GM08714 (cell line): Measurements from ENCODE around the gene EEIG2.
A peak's percentile ranks its signal among the peaks of the same experiment; 100 is the strongest.

Experiments
- H3K4me3 ChIP-seq: fragments of 200-500 bp; sonication (Bioruptor generic); 2 replicates; pipeline ENCODE4 v1.5.1; 2014; ENCODE audit warnings: mild to moderate bottlenecking, low read length, inconsistent platforms
- ZNF274 ChIP-seq: IDR thresholded peaks from 2 replicates; pipeline ENCODE4 v1.6.1; 2012; ENCODE audit warnings: mild to moderate bottlenecking, low read depth, low read length

EEIG2 gene

GRCh38 chr1:108560874-108561459 is 1.1 kb downstream of the EEIG2 start:
- H3K4me3 ChIP-seq = peak overlapping the region; percentile 56
- TF ChIP-seq ZNF274 = no peak

DNA sequence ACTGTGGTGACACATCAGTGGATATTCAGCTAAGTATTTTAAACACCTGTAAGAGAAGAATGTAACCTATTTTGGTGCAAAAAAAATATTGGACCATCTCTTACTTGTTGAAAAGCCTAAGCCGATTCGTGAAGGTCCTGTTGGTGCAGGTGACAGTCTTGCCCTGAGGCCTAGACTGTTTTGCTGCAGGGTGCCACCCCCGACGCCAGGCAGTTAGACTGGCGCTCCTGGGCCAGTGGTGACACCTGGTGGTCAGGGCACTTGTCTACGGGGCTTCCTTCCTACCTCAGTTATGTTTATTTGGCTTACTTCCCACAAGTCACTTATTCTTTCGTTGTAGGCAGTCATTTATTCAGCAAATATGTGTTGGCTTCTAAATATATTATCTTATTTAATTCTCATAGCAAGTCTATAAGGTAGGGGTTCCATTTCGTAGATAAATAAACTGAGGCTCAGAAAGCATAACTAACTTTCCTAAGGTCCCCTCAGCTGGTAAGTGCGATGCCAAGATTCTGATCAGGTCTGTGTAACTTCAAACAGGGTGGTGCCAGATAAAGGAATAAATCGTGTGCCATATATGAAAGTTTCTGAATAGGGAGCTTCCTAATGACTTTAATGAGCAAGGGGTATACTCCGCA is 1.9 kb downstream of the EEIG2 start:
- H3K4me3 ChIP-seq = peak overlapping the region; percentile 16; the same call in 1 of the 2 replicates
- no peak for TF ChIP-seq ZNF274

GRCh38 chr1:108563808-108564207 is 3.9 kb downstream of the EEIG2 start:
- no peak for TF ChIP-seq ZNF274
- H3K4me3 ChIP-seq = no peak overlapping the region

DNA sequence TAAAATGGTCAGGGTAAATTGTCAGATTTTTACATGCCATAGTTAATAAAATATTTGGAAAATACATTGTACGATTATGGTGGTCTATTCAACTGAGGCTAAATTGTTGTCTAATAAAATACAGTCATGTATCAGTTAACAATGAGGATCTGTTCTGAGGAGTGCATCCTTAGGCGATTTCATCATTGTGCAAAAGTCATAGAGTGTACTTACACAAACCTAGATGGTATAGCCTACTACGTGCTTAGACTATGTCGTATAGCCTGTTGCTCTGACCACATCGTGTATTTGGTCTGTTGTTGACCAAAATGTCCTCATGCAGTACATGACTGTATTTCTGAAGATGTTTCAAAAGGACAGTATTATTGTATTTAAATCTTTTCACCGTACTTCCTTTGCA is 5.2 kb downstream of the EEIG2 start:
- no peak for TF ChIP-seq ZNF274
- no peak overlapping the region for H3K4me3 ChIP-seq

GRCh38 chr1:108565512-108565911 is 5.6 kb downstream of the EEIG2 start:
- H3K4me3 ChIP-seq = no peak overlapping the region
- TF ChIP-seq ZNF274 = no peak

- no peak overlapping the region for H3K4me3 ChIP-seq
- no peak for TF ChIP-seq ZNF274
Measured at GRCh38 chr1:108568589-108568988, 8.7 kb downstream of the EEIG2 start.

DNA sequence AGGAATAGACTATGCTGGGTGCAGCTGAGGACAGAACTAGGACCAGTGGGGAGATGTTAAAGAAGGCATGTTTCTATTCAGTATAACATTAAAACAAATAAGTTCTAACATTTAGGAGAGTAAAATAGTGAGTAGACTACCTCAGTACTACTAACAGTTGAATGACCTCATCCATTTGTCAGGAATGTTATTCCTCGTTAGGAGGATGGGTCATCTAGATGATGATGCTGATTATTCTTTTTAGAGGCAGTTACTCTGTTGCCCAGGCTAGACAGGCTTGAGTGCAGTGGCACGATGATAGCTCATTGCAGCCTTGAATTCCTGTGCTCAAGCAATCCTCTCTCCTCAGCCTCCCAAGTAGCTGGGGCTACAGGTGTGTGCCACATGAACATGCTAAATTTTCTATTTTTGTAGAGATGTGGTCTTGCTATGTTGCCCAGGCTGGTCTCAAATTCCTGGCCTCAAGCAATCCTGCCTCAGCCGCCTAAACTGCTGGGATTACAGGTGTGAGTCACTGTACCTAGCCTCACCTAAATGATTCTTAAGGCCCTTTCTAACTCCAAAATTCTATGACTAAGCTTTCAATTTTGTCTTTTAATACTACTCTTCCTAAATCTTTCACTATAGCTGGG is 9.3 kb downstream of the EEIG2 start:
- H3K4me3 ChIP-seq = no peak overlapping the region
- TF ChIP-seq ZNF274 = no peak

GRCh38 chr1:108570128-108570527 is 10.2 kb downstream of the EEIG2 start:
- no peak overlapping the region for H3K4me3 ChIP-seq
- no peak for TF ChIP-seq ZNF274

- H3K4me3 ChIP-seq = no peak overlapping the region
- TF ChIP-seq ZNF274 = no peak
Measured at GRCh38 chr1:108570998-108571401, 11.1 kb downstream of the EEIG2 start.

DNA sequence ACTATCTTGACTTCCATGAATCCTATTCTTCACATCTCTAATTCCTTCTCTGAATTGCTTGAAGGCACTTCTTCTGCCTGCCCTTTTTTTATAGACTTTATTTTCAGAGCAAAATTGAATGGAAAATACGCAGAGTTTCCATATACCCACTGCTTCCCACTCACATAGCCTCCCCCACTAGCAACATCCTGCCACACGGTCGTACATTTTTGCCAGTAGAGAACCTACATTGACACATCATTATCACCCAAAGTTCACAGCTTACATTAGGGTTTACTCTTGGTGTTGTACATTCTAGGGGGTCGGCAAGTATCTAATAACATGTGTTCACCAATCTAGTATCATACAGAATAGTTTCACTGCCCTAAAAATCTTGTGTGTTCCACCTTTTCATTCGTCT is 12.3 kb downstream of the EEIG2 start:
- TF ChIP-seq ZNF274 = no peak
- no peak overlapping the region for H3K4me3 ChIP-seq

- H3K4me3 ChIP-seq = no peak overlapping the region
- no peak for TF ChIP-seq ZNF274
Measured at GRCh38 chr1:108573183-108573582, 13.3 kb downstream of the EEIG2 start.

- no peak overlapping the region for H3K4me3 ChIP-seq
- no peak for TF ChIP-seq ZNF274
Measured at GRCh38 chr1:108574008-108574407, 14.1 kb downstream of the EEIG2 start.

DNA sequence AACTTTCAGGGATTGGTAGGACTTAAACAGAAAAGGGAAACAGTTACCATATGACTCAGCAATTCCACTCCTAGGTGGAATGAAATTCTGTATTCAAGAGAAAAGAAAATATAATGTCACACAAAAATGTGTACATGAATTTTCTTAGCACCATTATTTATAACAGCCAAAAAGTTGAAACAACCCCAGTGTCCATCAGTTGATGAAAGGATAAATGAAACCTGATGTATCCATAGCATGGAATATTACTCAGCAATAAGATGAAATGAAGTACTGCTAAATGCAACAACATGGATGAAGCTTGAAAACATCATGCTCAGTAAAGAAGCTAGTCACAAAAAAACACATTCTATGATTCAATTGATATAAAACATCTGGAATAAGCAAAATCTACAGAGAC is 15.5 kb downstream of the EEIG2 start:
- TF ChIP-seq ZNF274 = no peak
- no peak overlapping the region for H3K4me3 ChIP-seq

- TF ChIP-seq ZNF274 = no peak
- no peak overlapping the region for H3K4me3 ChIP-seq
Measured at GRCh38 chr1:108583757-108584427, 24.0 kb downstream of the EEIG2 start.

- H3K4me3 ChIP-seq = no peak overlapping the region
- TF ChIP-seq ZNF274 = no peak
Measured at GRCh38 chr1:108584428-108584856, 24.5 kb downstream of the EEIG2 start.
